WERI-Rb-1 (cell line): Measurements from ENCODE around the gene IDH2.

ENCODE experiments used
- DNase-seq: peaks from one replicate; pipeline ENCODE4 v3.0.0-alpha.2; 2020
- H3K27ac ChIP-seq: fragments of 250-450 bp; sonication (Bioruptor Pico); 2 replicates; pipeline ENCODE4 v1.5.1; 2020; ENCODE audit warnings: mild to moderate bottlenecking, moderate library complexity
- H3K27me3 ChIP-seq: fragments of 250-450 bp; sonication (Bioruptor Pico); 2 replicates; pipeline ENCODE4 v1.5.1; 2021; ENCODE audit warnings: mild to moderate bottlenecking, low read depth, moderate library complexity; ENCODE audit not compliant: insufficient read depth, severe bottlenecking
- H3K36me3 ChIP-seq: fragments of 250-450 bp; sonication (Bioruptor Pico); 2 replicates; pipeline ENCODE4 v1.5.1; 2020; ENCODE audit warnings: mild to moderate bottlenecking, moderate library complexity
- H3K4me3 ChIP-seq: 2 replicates; pipeline ENCODE4 v1.5.1; 2011; ENCODE audit warnings: low read depth, mild to moderate bottlenecking, control low read depth, low read length
- H3K9me3 ChIP-seq: fragments of 250-450 bp; sonication (Bioruptor Pico); 2 replicates; pipeline ENCODE4 v1.5.1; 2021; ENCODE audit warnings: mild to moderate bottlenecking, moderate library complexity; ENCODE audit not compliant: severe bottlenecking
- CTCF ChIP-seq: IDR thresholded peaks from 2 replicates; pipeline ENCODE4 v1.5.1; 2011; ENCODE audit warnings: low read depth, mild to moderate bottlenecking, control low read depth, inconsistent platforms, low read length

IDH2 gene

GRCh38 chr15:90060797-90061196, 41.5 kb downstream of the IDH2 start:
- H3K27ac ChIP-seq, result no peak overlapping the region
- H3K36me3 ChIP-seq, result no peaks in the 10 kb centered on the region
- no peaks in the 10 kb centered on the region for H3K9me3 ChIP-seq
- H3K27me3 ChIP-seq, result no peaks in the 10 kb centered on the region
- TF ChIP-seq CTCF, result no peak
- no peak for DNase-seq
- H3K4me3 ChIP-seq, result no peak overlapping the region

GRCh38 chr15:90059208-90059985, 42.9 kb downstream of the IDH2 start:
- Histone ChIP-seq H3K27ac (no peak overlapping the region), H3K9me3 (no peaks in the 10 kb centered on the region), H3K4me3 (no peak overlapping the region), H3K36me3 (no peaks in the 10 kb centered on the region), H3K27me3 (no peaks in the 10 kb centered on the region)
- no peak for TF ChIP-seq CTCF
- no peak for DNase-seq

GRCh38 chr15:90058775-90059174, 43.5 kb downstream of the IDH2 start:
- DNase-seq, result no peak
- no peak for TF ChIP-seq CTCF
- Histone ChIP-seq H3K27me3 (no peaks in the 10 kb centered on the region), H3K36me3 (no peaks in the 10 kb centered on the region), H3K27ac (no peak overlapping the region), H3K4me3 (no peak overlapping the region), H3K9me3 (no peaks in the 10 kb centered on the region)

GRCh38 chr15:90058308-90058707, 44.0 kb downstream of the IDH2 start:
- DNase-seq, result no peak
- no peaks in the 10 kb centered on the region for H3K36me3 ChIP-seq
- TF ChIP-seq CTCF, result no peak
- no peaks in the 10 kb centered on the region for H3K9me3 ChIP-seq
- H3K27me3 ChIP-seq, result no peaks in the 10 kb centered on the region
- no peak overlapping the region for H3K27ac ChIP-seq
- H3K4me3 ChIP-seq, result no peak overlapping the region

- TF ChIP-seq CTCF, result no peak
Observed at GRCh38 chr15:90056529-90056928, 45.7 kb downstream of the IDH2 start.

GRCh38 chr15:90055182-90055581, 47.1 kb downstream of the IDH2 start:
- no peak for DNase-seq
- no peaks in the 10 kb centered on the region for H3K27me3 ChIP-seq
- no peak for TF ChIP-seq CTCF
- H3K9me3 ChIP-seq, result no peaks in the 10 kb centered on the region
- no peak overlapping the region for H3K27ac ChIP-seq
- no peak overlapping the region for H3K4me3 ChIP-seq
- H3K36me3 ChIP-seq, result no peaks in the 10 kb centered on the region

More at GRCh38 chr15:90056529-90056928, 45.7 kb downstream of the IDH2 start:
- no peaks in the 10 kb centered on the region for H3K9me3 ChIP-seq
- H3K4me3 ChIP-seq, result no peak overlapping the region
- H3K27me3 ChIP-seq, result no peaks in the 10 kb centered on the region
- no peaks in the 10 kb centered on the region for H3K36me3 ChIP-seq
- no peak for DNase-seq
- H3K27ac ChIP-seq, result no peak overlapping the region
